DMS153 treated with DMSO at 0.1 percent for 48 hours (cell line): ENCODE results near the gene SLC22A3.
"Not testable (repeated sequence)": the region's sequence is repeated elsewhere in the genome, so short reads cannot be mapped to it uniquely, and the experiment has no call there.

Source experiments
- DNase-seq: peaks from one replicate; lab custom pipeline; 2025; ENCODE audit not compliant: unreplicated experiment; lab: John Stamatoyannopoulos, UW

The SLC22A3 gene

GRCh38 chr6:160348223-160349019 is at the start of gene SLC22A3:
Gene SLC22A3, plus strand, starts transcription at chr6:160348378. Its CDS starts 42 bp downstream, at chr6:160348420.
- no peak for DNase-seq

DNA sequence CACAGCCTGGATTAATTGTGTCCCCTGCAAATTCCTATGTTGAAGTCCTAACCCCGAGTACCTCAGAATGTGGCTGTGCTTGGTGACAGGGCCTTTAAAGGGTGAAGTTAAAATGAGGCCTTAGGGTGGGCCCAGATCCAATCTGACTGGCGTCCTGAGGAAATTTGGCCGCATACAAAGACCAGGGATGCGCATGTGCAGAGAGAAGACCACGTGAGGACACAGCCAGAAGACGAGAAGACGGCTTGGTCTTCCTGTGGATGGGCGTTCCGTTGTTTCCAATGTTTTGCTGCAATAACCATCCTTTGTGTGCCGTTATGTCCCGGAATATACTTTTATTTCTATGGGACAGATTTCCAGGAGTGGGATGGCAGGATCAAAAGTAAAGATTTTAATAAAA is 48.6 kb upstream of the SLC22A3 start:
- DNase-seq = no peak

DNA sequence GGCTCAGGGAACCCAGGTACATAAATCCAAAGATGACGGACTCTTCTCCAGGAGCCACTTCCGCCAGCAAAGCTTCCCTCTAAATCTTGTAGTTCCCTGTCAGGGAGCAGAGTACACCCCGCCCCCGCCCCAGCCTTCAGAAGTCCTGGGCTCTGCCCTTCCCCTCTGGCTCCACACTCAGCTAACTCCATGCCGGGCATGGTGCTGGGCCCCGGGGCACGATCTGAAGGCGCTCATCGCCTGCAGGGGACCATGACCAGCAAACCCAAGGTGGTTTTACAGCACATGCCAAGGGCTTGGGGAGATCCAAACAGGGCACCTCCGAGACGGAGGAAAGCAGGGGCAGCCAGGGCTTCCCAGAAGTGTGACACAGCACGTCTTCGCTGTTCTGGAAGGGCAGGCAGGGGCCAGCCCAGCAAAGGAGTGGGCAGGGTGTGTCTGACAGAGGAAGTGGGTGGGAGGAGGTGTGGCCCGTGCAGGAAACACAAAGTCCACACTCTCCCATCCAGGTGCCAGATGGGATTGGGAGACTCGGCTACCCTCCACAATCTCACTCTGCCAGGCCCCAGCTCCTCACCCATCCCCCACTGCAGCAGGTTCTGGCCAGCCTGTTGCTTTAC is 48.0 kb upstream of the SLC22A3 start:
- DNase-seq = no peak

GRCh38 chr6:160301339-160301738 is 46.8 kb upstream of the SLC22A3 start:
- DNase-seq = no peak

- not testable (repeated sequence) for DNase-seq
These were observed 45.6 kb upstream of the SLC22A3 start for GRCh38 chr6:160302431-160303082.

DNA sequence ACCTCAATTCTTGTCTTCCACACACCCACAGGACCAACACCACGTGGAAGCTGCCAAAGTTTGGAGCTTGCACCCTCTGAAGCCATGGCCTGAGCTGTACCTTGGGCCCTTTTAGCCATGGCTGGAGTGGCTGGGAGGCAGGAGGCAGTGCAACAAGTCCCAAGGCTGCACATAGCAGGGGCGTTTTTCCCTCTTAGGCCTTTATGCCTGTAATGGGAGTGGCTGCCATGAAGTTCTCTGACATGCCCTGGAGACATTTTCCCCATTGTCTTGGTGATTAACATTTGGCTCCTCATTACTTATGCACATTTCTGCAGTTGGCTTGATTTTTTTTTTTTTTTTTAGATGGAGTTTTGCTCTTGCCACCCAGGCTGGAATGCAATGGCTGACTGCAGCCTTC is 44.4 kb upstream of the SLC22A3 start:
- no peak for DNase-seq

DNA sequence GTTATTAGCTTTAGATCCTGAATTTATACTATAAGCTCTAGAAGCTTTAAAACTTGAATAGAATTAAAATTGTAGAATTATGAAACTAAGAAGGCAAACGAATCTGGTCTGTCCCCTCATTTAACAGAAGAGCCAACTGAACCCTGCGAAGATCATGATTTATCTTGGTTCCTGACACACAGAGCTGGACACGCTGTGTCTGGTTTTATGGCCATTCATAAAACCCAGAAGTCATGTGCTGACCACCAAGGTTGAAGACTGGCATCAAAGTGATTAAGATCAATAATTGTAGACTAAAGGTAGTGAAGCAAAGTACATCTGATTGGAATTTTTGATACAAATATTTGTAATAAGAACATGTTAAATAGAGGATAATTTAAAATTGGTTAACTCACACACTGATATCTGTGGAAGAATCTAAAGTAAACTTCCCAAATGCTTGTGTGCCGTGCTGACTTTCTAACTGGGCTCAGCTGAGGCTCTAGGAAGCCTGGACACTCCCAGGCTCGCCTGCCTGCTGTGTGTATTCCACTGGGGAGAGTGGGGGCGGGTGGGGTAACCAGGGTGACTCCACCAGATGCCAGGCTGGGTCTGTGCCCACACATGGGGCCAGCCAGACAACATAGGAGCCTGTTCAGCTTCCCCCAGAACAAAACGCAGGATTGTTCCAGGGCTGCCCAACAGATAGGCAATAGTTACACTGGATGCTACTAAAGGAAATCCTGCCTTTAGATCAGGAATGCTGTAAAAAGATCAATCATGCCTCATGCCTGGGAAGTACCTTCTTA is 42.1 kb upstream of the SLC22A3 start:
- DNase-seq = no peak

DNA sequence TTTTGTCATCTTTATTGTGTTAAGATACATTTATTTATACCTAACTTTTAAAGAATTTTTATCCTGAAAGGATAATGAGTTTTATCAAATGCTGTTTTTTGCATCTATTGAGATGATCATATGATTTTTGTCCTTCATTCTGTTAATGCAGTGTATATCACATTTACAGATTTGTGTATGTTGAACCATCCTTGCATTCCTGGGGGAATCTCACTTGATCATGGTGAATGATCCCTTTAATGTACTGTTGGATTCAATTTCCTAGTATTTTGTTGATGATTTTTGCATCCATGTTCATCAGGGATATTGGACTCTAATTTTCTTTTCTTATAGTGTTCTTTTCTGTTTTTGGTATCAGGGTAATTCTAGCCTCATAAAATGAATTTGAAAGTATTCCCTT is 38.5 kb upstream of the SLC22A3 start:
- no peak for DNase-seq

- DNase-seq = no peak
These were observed 35.3 kb upstream of the SLC22A3 start for GRCh38 chr6:160312900-160313299.

DNA sequence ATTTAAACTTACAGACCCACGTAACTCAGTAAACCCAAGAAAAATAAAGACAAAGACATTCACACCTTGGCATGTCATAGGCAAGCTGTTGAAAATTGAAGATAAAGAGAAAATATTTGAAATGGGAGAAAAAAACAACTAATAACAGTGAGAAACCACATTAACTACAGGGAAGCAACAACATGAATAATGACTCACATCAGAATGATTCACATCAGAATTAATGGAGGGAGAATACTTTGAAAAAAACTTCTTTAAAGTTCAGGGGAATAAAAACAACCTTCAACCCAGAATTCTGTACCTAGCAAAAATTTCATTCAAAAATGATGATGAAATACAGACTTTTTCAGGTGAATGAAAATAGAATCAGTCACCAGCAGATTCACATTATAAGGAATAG is 32.9 kb upstream of the SLC22A3 start:
- no peak for DNase-seq

DNA sequence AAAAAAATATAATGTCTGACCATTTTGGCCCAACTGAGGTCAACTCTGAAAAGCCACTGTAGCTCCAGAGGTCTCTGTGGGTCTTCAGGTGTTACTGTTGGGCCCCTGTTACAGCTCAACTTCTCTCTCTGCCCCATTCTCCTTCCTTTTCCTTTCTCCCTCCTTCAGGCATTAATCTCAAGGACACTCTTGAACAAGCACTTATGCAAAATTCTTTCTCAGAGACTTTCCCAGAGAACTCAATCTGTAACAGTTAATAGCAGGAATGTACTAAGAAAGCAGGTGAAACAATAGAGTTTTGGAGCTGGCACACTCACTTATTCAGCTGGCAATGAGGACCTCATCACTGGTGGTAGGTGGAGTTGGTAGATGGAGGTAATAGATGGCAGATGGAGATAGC is 31.9 kb upstream of the SLC22A3 start:
- no peak for DNase-seq

GRCh38 chr6:160319246-160319645 is 28.9 kb upstream of the SLC22A3 start:
- DNase-seq = no peak

DNA sequence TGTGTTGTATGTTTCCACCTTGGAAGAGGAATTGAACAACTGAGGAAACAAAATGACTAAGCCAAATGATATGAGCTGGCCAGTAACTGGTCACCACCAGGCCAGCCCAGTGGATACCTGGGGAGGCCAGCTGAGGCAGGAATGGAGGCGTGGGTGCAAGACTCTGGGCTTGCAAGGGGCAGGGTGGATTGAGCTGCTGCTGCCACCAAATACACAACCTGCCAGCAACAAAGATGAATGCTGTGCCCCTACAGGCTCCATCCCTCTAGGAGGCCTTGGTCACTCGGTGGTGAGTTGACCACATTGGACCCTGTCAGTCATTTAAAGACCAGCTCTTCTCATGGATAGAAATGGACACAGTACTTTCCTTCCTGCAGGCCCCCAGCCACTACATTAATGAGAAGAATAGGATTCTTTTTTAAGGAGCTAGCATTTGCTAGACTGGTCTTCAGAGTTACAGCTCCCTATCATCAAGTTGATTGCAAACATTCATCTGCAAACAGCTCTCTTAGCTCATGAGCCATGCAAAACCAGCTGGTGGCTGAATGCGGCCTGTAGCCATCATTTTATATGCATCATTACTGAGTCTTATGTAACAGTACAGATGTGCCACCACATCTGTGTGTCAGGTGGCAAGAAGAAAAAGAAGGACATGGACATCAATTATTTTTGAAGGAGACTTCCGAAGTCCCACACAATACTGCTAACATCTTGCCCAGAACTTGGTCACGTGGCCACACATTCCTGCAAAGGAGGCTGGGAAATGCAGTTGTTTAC is 26.3 kb upstream of the SLC22A3 start:
- DNase-seq = no peak

GRCh38 chr6:160327981-160328380 is 20.2 kb upstream of the SLC22A3 start:
- DNase-seq = no peak

- no peak for DNase-seq
These were observed 19.7 kb upstream of the SLC22A3 start for GRCh38 chr6:160328447-160328846.

GRCh38 chr6:160329188-160329587 is 19.0 kb upstream of the SLC22A3 start:
- no peak for DNase-seq

DNA sequence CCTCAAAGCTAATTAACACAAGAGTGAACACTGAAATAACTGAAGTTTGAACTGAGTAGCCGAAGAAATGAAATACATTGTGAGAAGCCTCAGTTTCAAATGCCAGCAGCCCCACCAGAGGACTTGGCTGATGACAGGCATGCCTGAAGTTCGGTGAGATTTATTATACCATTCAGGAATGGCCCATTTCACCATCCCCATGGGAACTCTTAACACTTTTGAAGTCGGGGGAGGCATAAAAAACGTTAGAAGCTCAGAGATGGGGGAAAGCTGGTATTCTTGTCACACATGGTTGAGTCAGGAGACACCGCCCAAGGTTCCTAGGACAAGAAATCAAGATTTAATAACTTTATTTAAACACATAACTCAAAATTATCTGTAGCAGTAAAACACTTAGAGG is 17.6 kb upstream of the SLC22A3 start:
- no peak for DNase-seq

DNA sequence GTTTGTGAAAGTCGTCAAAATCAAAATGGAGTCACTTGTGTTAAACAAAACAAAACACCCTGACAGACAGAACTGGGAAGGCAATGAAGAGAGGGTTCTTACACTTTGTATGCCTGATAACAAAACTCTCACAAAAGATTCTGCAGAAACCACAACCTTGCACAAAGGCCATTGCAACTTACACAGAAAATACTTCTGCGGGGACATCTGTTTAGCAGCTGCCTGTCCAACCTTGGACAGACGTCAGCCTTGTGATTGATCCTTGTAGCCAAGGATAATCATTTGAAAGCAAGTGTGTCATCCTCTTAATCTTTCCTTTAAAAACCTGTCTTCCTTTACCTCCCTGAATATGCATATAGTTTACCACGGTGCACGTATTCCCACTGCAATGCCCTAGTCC is 17.0 kb upstream of the SLC22A3 start:
- no peak for DNase-seq

- DNase-seq = no peak
These were observed 16.4 kb upstream of the SLC22A3 start for GRCh38 chr6:160331753-160332152.

DNA sequence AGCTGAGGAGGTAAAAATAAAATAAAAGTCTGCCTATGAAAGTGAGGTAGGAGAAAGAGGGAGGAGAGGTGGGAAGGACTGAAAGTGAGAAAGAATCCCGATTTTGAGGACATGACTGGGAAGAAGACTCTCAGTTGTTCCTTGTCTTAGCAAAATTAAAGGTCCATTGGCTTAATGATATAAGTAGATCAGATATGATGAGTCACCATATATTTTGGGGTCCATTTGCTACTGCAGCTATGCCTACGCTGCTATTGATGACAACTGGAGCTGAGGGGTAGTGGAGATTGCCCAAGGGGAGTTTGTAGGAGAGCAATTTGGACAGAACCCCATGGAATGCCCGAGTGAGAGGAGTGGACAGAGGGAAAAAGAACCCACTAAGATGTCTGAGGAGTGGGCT is 15.1 kb upstream of the SLC22A3 start:
- DNase-seq = no peak

GRCh38 chr6:160333841-160334240 is 14.3 kb upstream of the SLC22A3 start:
- DNase-seq = no peak
